Spleen (tissue), 7 donors: ENCODE measurements around the gene TGDS.

Source experiments
- POLR2A ChIP-seq, 3 donors: fragments of 450-650 bp; IDR thresholded peaks; one replicate each; pipeline ENCODE4 v1.5.1; 2017; ENCODE audit warnings: antibody characterized with exemption in 3 of 3, mild to moderate bottlenecking in 1 of 3
- POLR2AphosphoS5 ChIP-seq, 3 donors: sonication (generic); formaldehyde crosslinking; IDR thresholded peaks; one replicate each; pipeline ENCODE4 v1.5.1; 2017; ENCODE audit warnings: antibody characterized with exemption in 3 of 3
- TF ChIP-seq, protein P1 (sequence below), 11 experiments: fragments of 200-600 bp in 7 of 11; fragments of 450-650 bp in 4 of 11; sonication (generic) in 4 of 11; IDR thresholded peaks in 8 of 11; conservative IDR thresholded peaks in 3 of 11; 1 replicate in 7 of 11; 2 replicates in 4 of 11; pipeline versions ENCODE4 v1.4.0 to v1.8.0; 2016 to 2021; ENCODE audit warnings: antibody characterized with exemption in 11 of 11, inconsistent platforms in 4 of 11, mild to moderate bottlenecking in 1 of 11
- donor health status: DM: no; HTN: no; CAD: no; lungs with moderate emphysema.
- donor health status: DM: no; HTN: no; CAD: no.
- donor health status: DM: no; HTN: no; CAD: no.

- TF ChIP-seq, protein P1, sequence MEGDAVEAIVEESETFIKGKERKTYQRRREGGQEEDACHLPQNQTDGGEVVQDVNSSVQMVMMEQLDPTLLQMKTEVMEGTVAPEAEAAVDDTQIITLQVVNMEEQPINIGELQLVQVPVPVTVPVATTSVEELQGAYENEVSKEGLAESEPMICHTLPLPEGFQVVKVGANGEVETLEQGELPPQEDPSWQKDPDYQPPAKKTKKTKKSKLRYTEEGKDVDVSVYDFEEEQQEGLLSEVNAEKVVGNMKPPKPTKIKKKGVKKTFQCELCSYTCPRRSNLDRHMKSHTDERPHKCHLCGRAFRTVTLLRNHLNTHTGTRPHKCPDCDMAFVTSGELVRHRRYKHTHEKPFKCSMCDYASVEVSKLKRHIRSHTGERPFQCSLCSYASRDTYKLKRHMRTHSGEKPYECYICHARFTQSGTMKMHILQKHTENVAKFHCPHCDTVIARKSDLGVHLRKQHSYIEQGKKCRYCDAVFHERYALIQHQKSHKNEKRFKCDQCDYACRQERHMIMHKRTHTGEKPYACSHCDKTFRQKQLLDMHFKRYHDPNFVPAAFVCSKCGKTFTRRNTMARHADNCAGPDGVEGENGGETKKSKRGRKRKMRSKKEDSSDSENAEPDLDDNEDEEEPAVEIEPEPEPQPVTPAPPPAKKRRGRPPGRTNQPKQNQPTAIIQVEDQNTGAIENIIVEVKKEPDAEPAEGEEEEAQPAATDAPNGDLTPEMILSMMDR (IDR thresholded peaks at IDR 0.05 in 8 of 11, conservative IDR thresholded peaks at IDR 0.05 in 3 of 11): no peak
- TF ChIP-seq POLR2A (IDR thresholded peaks at IDR 0.05) (no peak), POLR2AphosphoS5 (IDR thresholded peaks at IDR 0.05) (no peak)
Observed at GRCh38 chr13:94542917-94543316, 53.0 kb downstream of the TGDS start.
